Naive B cell (primary cell): ENCODE results near the gene LIN7B. TPM values are rescaled to one million over a fixed set of nuclear protein-coding genes. Genes with fewer than 3 reads are reported as not detected.
"Not testable (repeated sequence)": the region's sequence is repeated elsewhere in the genome, so short reads cannot be mapped to it uniquely, and the experiment has no call there.

Experiments
- ATAC-seq, 2 donors: fragments of 150-1000 bp; cut with Tn5 transposase; 2 replicates each; pipeline ENCODE4 v1.10.0; 2021; ENCODE audit warnings: low read depth in 2 of 2, mild to moderate bottlenecking in 2 of 2, moderate library complexity in 2 of 2
- DNase-seq: peaks from one replicate; pipeline ENCODE4 v3.0.0; 2022
- H3K27ac Mint-ChIP-seq, 6 donors: one replicate each; pipeline ENCODE4 v1.8.0; 2020 to 2022; ENCODE audit warnings: mild to moderate bottlenecking in 6 of 6, mixed read lengths in 6 of 6, moderate library complexity in 5 of 6, inconsistent platforms in 2 of 6
- H3K27me3 Mint-ChIP-seq, 3 donors: one replicate each; pipeline ENCODE4 v1.8.0; 2021 to 2022; ENCODE audit warnings: mixed read lengths in 3 of 3, mild to moderate bottlenecking in 1 of 3
- H3K36me3 Mint-ChIP-seq, 2 donors: one replicate each; pipeline ENCODE4 v1.8.0; 2020 to 2022; ENCODE audit warnings: mixed read lengths in 2 of 2, inconsistent platforms in 1 of 2, mild to moderate bottlenecking in 1 of 2
- H3K4me1 Mint-ChIP-seq, 3 donors: one replicate each; pipeline ENCODE4 v1.8.0; 2020 to 2022; ENCODE audit warnings: mixed read lengths in 3 of 3, inconsistent platforms in 1 of 3, mild to moderate bottlenecking in 1 of 3, moderate library complexity in 1 of 3
- H3K4me3 Mint-ChIP-seq, 8 donors: one replicate each; pipeline ENCODE4 v1.8.0; 2020 to 2022; ENCODE audit warnings: mild to moderate bottlenecking in 8 of 8, mixed read lengths in 8 of 8, moderate library complexity in 8 of 8, inconsistent platforms in 2 of 8
- H3K9me3 Mint-ChIP-seq, 7 donors: one replicate each; pipeline ENCODE4 v1.8.0; 2020 to 2022; ENCODE audit warnings: mixed read lengths in 7 of 7, mild to moderate bottlenecking in 5 of 7, inconsistent platforms in 2 of 7, moderate library complexity in 1 of 7
- polyA plus RNA-seq, 6 donors: library from polyadenylated mRNA; unstranded; fragments of 300-500 nt; fragmentation: Illumina TruSeq; gene quantifications; one replicate each; pipeline ENCODE4 v1.2.3, GENCODE V29; 2021; ENCODE audit warnings: low read depth in 6 of 6

Gene LIN7B
- polyA plus RNA-seq, 6 donors from 2014 or later = 2.8 to 5.0 (median 3.5) TPM; not detected in 1

- no peaks in the 10 kb centered on the region for H3K36me3 Mint-ChIP-seq
- H3K27me3 Mint-ChIP-seq = peaks cover 0 to 25% (median 22%) of the 10 kb centered on the region in 3 donors
- no peak for DNase-seq
- H3K4me3 Mint-ChIP-seq = peak overlapping the region in 5 of 8 donors; percentile 3 to 91 (median 79)
- H3K4me1 Mint-ChIP-seq = peaks cover 23 to 33% (median 28%) of the 10 kb centered on the region in 3 donors
- ATAC-seq = no peak
- H3K27ac Mint-ChIP-seq = peak overlapping the region in 1 of 6 donors; percentile 73
- peaks cover 0 to 8% (median 0%) of the 10 kb centered on the region in 7 donors for H3K9me3 Mint-ChIP-seq
These were observed 15.0 kb downstream of the LIN7B start for GRCh38 chr19:49129238-49129583.

- no peak for DNase-seq
- Mint-ChIP-seq H3K4me1 (peaks cover 27 to 33% (median 30%) of the 10 kb centered on the region in 3 donors), H3K27ac (no peak overlapping the region), H3K27me3 (peaks cover 0 to 32% (median 32%) of the 10 kb centered on the region in 3 donors), H3K9me3 (peaks cover 0 to 8% (median 0%) of the 10 kb centered on the region in 7 donors), H3K4me3 (peak overlapping the region in 1 of 8 donors; percentile 33), H3K36me3 (no peaks in the 10 kb centered on the region)
- no peak for ATAC-seq
These were observed 16.2 kb downstream of the LIN7B start for GRCh38 chr19:49130325-49130724.

- peak overlapping the region in 1 of 6 donors; percentile 36 for H3K27ac Mint-ChIP-seq
- peaks cover 0 to 12% of the 10 kb centered on the region in 2 donors for H3K36me3 Mint-ChIP-seq
- peaks cover 0 to 8% (median 0%) of the 10 kb centered on the region in 7 donors for H3K9me3 Mint-ChIP-seq
- H3K4me3 Mint-ChIP-seq = peak overlapping the region in 7 of 8 donors; percentile 24 to 78 (median 55)
- peaks cover 11 to 54% (median 53%) of the 10 kb centered on the region in 3 donors for H3K27me3 Mint-ChIP-seq
- peak; percentile 29 to 37 for ATAC-seq
- no peak for DNase-seq
- H3K4me1 Mint-ChIP-seq = peaks cover 29 to 34% (median 32%) of the 10 kb centered on the region in 3 donors
These were observed 18.9 kb downstream of the LIN7B start for GRCh38 chr19:49132974-49133609.

GRCh38 chr19:49133621-49134454 is 19.7 kb downstream of the LIN7B start:
- H3K36me3 Mint-ChIP-seq = peaks cover 0 to 12% of the 10 kb centered on the region in 2 donors
- H3K27me3 Mint-ChIP-seq = peaks cover 11 to 51% (median 51%) of the 10 kb centered on the region in 3 donors
- peaks cover 0 to 4% (median 0%) of the 10 kb centered on the region in 7 donors for H3K9me3 Mint-ChIP-seq
- H3K27ac Mint-ChIP-seq = no peak overlapping the region
- peaks cover 22 to 26% (median 24%) of the 10 kb centered on the region in 3 donors for H3K4me1 Mint-ChIP-seq
- DNase-seq (no peak), ATAC-seq (peak; percentile 59 to 68)
- peak overlapping the region; percentile 32 to 78 (median 54) for H3K4me3 Mint-ChIP-seq

GRCh38 chr19:49135686-49136085 is 21.5 kb downstream of the LIN7B start:
- peaks cover 11 to 56% (median 40%) of the 10 kb centered on the region in 3 donors for H3K27me3 Mint-ChIP-seq
- peak overlapping the region in 1 of 8 donors; percentile 37 for H3K4me3 Mint-ChIP-seq
- peaks cover 16 to 20% (median 17%) of the 10 kb centered on the region in 3 donors for H3K4me1 Mint-ChIP-seq
- H3K27ac Mint-ChIP-seq = no peak overlapping the region
- H3K9me3 Mint-ChIP-seq = peaks cover 0 to 3% (median 0%) of the 10 kb centered on the region in 7 donors
- DNase-seq (no peak), ATAC-seq (no peak)
- peaks cover 0 to 12% of the 10 kb centered on the region in 2 donors for H3K36me3 Mint-ChIP-seq

GRCh38 chr19:49136771-49137171 is 22.6 kb downstream of the LIN7B start:
- no peak for DNase-seq
- ATAC-seq = no peak
- H3K36me3 Mint-ChIP-seq = peaks cover 0 to 12% of the 10 kb centered on the region in 2 donors
- H3K4me1 Mint-ChIP-seq = peaks cover 16 to 20% (median 17%) of the 10 kb centered on the region in 3 donors
- no peak overlapping the region for H3K27ac Mint-ChIP-seq
- H3K27me3 Mint-ChIP-seq = peaks cover 16 to 62% (median 48%) of the 10 kb centered on the region in 3 donors
- H3K9me3 Mint-ChIP-seq = peaks cover 0 to 4% (median 0%) of the 10 kb centered on the region in 7 donors
- peak overlapping the region in 1 of 8 donors; percentile 43 for H3K4me3 Mint-ChIP-seq

GRCh38 chr19:49140951-49141350 is 26.8 kb downstream of the LIN7B start:
- no peak for ATAC-seq
- peaks cover 30 to 57% (median 55%) of the 10 kb centered on the region in 3 donors for H3K27me3 Mint-ChIP-seq
- H3K9me3 Mint-ChIP-seq = peaks cover 0 to 4% (median 0%) of the 10 kb centered on the region in 7 donors
- H3K36me3 Mint-ChIP-seq = peaks cover 0 to 12% of the 10 kb centered on the region in 2 donors
- peak overlapping the region in 1 of 8 donors; percentile 19 for H3K4me3 Mint-ChIP-seq
- H3K4me1 Mint-ChIP-seq = peaks cover 18 to 24% (median 22%) of the 10 kb centered on the region in 3 donors
- DNase-seq = no peak
- peak overlapping the region in 1 of 6 donors; percentile 96 for H3K27ac Mint-ChIP-seq

GRCh38 chr19:49141352-49141751 is 27.2 kb downstream of the LIN7B start:
- peak overlapping the region in 3 of 8 donors; percentile 19 to 66 (median 20) for H3K4me3 Mint-ChIP-seq
- peaks cover 34 to 57% (median 57%) of the 10 kb centered on the region in 3 donors for H3K27me3 Mint-ChIP-seq
- peaks cover 21 to 24% (median 23%) of the 10 kb centered on the region in 3 donors for H3K4me1 Mint-ChIP-seq
- ATAC-seq = no peak
- H3K36me3 Mint-ChIP-seq = peaks cover 0 to 12% of the 10 kb centered on the region in 2 donors
- DNase-seq = no peak
- peaks cover 0 to 4% (median 0%) of the 10 kb centered on the region in 7 donors for H3K9me3 Mint-ChIP-seq
- H3K27ac Mint-ChIP-seq = peak overlapping the region in 1 of 6 donors; percentile 96

GRCh38 chr19:49142866-49143335 is 28.7 kb downstream of the LIN7B start:
- ATAC-seq (peak; percentile 77 to 80), DNase-seq (peak; percentile 51)
- H3K9me3 Mint-ChIP-seq = peaks cover 0 to 4% (median 0%) of the 10 kb centered on the region in 7 donors
- peak overlapping the region in 1 of 6 donors; percentile 32 for H3K27ac Mint-ChIP-seq
- H3K36me3 Mint-ChIP-seq = peaks cover 0 to under 1% of the 10 kb centered on the region in 2 donors
- H3K4me3 Mint-ChIP-seq = peak overlapping the region in 7 of 8 donors; percentile 63 to 87 (median 80)
- H3K27me3 Mint-ChIP-seq = peaks cover 40 to 60% (median 58%) of the 10 kb centered on the region in 3 donors
- H3K4me1 Mint-ChIP-seq = peaks cover 17 to 25% (median 25%) of the 10 kb centered on the region in 3 donors

GRCh38 chr19:49145573-49146407 is 31.6 kb downstream of the LIN7B start:
- Mint-ChIP-seq H3K4me1 (peaks cover 33 to 50% (median 47%) of the 10 kb centered on the region in 3 donors), H3K36me3 (no peaks in the 10 kb centered on the region), H3K27ac (no peak overlapping the region), H3K9me3 (peaks cover 0 to 4% (median 0%) of the 10 kb centered on the region in 7 donors), H3K27me3 (peaks cover 52 to 81% (median 74%) of the 10 kb centered on the region in 3 donors), H3K4me3 (peak overlapping the region in 4 of 8 donors; percentile 0 to 68 (median 36))
- peak; percentile 56 for ATAC-seq
- peak; percentile 58 for DNase-seq

GRCh38 chr19:49146408-49146770 is 32.2 kb downstream of the LIN7B start:
- H3K27ac Mint-ChIP-seq, H3K36me3 Mint-ChIP-seq, H3K9me3 Mint-ChIP-seq, DNase-seq, ATAC-seq: not testable (repeated sequence)
- H3K4me3 Mint-ChIP-seq = peak overlapping the region in 2 of 8 donors; percentile 66 to 68
- H3K4me1 Mint-ChIP-seq = peaks cover 33 to 53% (median 52%) of the 10 kb centered on the region in 3 donors
- peaks cover 52 to 83% (median 71%) of the 10 kb centered on the region in 3 donors for H3K27me3 Mint-ChIP-seq

GRCh38 chr19:49148044-49148682 is 34.0 kb downstream of the LIN7B start:
- Mint-ChIP-seq H3K27me3 (peaks cover 48 to 85% (median 68%) of the 10 kb centered on the region in 3 donors), H3K9me3 (peaks cover 0 to 6% (median 4%) of the 10 kb centered on the region in 7 donors), H3K27ac (peak overlapping the region in 1 of 6 donors; percentile 93), H3K36me3 (peaks cover 0 to 5% of the 10 kb centered on the region in 2 donors), H3K4me1 (peaks cover 37 to 58% (median 57%) of the 10 kb centered on the region in 3 donors), H3K4me3 (peak overlapping the region in 7 of 8 donors; percentile 16 to 90 (median 83))
- DNase-seq (no peak), ATAC-seq (no peak)
